GM18907 (cell line): ENCODE data around the gene ADAD2.

ENCODE experiments used
- ATAC-seq: cut with Tn5 transposase; IDR thresholded peaks from one replicate; pipeline ENCODE4 v1.9.1; 2021; ENCODE audit warnings: mild to moderate bottlenecking, moderate library complexity; ENCODE audit not compliant: unreplicated experiment

The ADAD2 gene

GRCh38 chr16:84190731-84191388 lies at the start of gene ADAD2:
Gene ADAD2, plus strand, starts transcription at chr16:84191157. Its CDS starts 74 bp downstream, at chr16:84191231.
- no peak for ATAC-seq

- no peak for ATAC-seq
Observed at GRCh38 chr16:84143081-84143480, 47.9 kb upstream of the ADAD2 start.

DNA sequence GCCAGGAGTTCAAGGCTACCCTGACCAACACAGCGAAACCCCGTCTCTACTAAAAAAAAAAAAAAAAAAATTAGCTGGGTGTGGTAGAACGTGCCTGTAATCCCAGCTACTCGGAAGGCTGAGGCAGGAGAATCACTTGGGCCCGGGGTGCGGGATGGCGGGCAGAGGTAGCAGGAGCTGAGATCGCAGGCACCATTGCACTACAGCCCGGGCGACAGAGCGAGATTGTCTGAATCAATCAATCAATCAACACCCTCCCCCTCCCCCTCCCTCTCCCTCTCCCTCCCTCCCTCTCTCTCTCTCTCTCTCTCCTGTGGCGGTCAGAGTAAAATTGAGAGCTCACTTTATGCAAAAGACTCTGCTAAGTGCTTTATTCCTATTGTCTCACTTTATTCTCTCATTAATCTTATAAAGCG lies 47.2 kb upstream of the ADAD2 start:
- no peak for ATAC-seq

- ATAC-seq: peak; percentile 12
Observed at GRCh38 chr16:84144209-84144858, 46.6 kb upstream of the ADAD2 start.

DNA sequence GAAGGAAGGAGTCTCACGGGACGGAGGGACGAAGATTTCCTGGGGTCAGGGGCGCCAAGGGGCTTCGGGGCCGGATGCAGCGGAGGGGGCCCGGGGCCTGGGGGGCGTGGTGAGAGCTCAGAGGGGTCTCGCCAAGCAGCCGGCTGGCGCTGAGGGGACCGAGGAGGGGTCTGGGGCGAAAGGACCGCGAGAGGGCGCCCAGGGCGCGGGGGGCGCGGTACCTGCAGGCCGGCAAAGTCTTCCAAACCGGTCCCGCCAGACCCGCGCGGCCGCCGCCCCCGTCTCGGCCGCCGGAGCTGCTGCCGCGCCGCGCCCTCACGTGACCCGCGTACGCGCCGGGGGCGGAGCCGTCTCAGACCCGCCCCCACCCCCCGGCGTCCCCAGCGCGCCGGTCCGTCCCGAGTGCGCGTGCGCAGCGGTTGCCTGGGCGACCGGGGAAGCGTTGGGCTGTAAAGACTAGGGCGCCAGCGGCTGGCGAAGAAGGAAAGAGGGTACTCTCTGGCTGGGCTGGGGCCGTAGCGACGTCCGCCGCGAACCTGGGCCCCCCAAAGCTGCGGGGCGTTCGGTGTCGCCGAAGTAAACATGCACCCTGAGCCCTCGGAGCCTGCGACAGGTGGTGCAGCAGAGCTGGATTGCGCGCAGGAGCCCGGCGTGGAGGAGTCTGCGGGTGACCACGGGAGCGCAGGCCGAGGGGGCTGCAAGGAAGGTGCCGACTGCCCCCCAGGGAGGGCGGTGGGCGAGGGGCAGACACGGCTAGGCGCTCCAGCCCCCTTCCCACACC lies 45.9 kb upstream of the ADAD2 start, which contains the start of the genes DNAAF1 and HSDL1:
TSS of gene DNAAF1 (plus strand) at position 450 of the 781 bp plus-strand sequence. CDS start at position 583, 133 bp downstream.
TSS of gene HSDL1 (minus strand) at position 319 of the 781 bp plus-strand sequence. CDS start 13,856 bp downstream, outside the sequence.
- ATAC-seq: peak; percentile 92

DNA sequence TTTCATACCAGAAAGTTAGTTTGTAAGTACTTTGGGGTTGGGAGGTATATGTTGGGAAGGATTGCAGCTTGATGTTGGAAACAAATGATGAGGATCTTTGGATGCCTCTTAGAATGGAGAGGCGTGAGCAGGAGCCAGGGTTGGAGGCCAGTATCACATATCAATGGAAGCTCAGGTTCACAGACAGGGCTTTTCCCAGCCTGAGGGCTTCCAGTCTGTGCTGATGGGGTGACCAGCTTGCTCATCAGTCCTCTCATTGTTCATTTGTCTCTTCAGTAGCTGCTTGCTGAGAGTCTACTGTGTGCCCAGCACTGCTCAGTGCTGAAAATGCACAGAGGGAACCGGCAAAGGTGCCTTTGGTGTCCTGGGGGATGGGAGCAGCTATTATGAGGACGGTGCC lies 40.0 kb upstream of the ADAD2 start:
- ATAC-seq: no peak

DNA sequence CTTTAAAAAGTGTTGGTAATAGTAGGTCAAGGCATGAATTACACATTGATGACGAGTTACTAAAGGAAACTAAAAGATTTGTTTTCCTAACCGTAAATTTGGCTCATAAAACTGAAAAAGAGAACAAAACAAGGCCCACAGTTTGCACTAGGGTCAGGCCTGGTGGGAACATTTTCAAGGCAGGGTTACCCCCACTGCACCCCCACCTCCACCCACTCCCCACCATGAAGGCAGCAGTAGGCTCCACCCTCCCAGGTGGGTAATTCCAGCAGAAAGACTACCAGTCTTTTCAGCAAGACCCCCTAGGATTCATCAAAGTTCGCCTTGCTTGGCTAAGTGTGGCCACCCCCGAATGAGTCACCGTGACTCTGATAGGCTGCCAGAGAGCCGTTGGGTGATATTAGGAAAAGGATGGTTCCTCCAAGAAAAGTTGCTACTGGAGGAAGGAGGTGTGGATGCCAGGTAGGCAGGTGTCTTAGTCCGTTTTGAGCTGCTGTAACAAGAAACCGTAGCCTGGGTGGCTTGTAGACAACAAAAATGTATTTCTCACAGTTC lies 37.2 kb upstream of the ADAD2 start:
- ATAC-seq: no peak

GRCh38 chr16:84155226-84155625 lies 35.7 kb upstream of the ADAD2 start:
- ATAC-seq: no peak

DNA sequence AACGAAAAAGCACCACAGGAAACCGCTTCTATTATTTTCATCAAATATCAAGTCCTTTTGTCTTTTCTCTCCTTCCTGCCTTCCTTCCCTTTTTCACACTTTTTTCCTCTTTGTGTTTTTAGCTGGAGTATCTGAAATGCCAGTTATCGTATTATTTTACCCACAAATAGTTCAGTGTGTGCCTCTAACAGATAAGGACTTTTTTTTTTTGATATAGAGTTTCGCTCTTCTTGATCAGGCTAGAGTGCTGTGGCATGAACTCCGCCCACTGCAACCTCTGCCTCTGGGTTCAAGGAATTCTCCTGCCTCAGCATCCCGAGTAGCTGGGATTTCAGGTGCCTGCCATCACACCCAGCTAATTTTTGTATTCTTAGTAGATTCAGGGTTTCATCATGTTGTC lies 35.2 kb upstream of the ADAD2 start:
- ATAC-seq: no peak

GRCh38 chr16:84156342-84156784 lies 34.6 kb upstream of the ADAD2 start:
- no peak for ATAC-seq

- no peak for ATAC-seq
Observed at GRCh38 chr16:84159007-84159406, 31.9 kb upstream of the ADAD2 start.

DNA sequence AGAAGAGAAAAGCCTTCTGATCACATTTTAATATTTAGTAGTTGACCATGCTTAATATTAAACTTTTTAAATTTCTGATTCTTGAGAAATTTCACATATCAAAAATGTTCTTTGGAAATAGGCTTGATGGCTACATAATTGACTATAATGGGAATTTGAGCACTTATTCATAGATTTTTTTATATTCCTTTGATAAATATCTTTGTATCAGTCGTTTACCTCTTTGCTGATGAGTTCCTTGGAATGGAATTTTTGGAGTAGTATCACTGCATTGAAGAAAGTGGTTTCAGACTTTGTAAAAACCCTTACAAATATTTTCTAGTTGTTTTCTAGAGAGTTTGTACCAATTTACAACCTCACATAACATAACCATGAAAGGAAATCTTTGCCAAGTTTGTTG lies 31.2 kb upstream of the ADAD2 start:
- ATAC-seq: no peak

DNA sequence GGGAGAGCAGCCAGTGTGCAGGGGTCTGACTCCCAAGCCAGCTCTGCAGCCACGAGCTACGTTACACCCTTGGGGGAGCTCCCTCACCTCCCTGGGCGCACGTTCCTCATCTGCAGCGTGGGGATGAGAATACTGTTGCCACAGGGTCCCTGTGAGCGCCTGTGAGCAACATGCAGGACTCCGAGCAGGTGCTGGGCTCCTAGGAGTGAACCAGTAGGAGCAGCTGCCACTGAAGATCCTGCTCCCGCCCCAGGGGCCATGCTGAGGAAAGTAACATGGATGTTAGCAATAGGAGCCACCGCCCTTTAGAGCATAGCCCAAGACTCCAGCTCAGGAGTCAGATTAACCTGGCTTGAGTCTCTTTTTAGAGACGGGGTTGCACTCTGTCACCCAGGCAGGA lies 29.9 kb upstream of the ADAD2 start:
- ATAC-seq: no peak

- no peak for ATAC-seq
Observed at GRCh38 chr16:84161801-84162200, 29.2 kb upstream of the ADAD2 start.

- no peak for ATAC-seq
Observed at GRCh38 chr16:84165746-84166145, 25.2 kb upstream of the ADAD2 start.

DNA sequence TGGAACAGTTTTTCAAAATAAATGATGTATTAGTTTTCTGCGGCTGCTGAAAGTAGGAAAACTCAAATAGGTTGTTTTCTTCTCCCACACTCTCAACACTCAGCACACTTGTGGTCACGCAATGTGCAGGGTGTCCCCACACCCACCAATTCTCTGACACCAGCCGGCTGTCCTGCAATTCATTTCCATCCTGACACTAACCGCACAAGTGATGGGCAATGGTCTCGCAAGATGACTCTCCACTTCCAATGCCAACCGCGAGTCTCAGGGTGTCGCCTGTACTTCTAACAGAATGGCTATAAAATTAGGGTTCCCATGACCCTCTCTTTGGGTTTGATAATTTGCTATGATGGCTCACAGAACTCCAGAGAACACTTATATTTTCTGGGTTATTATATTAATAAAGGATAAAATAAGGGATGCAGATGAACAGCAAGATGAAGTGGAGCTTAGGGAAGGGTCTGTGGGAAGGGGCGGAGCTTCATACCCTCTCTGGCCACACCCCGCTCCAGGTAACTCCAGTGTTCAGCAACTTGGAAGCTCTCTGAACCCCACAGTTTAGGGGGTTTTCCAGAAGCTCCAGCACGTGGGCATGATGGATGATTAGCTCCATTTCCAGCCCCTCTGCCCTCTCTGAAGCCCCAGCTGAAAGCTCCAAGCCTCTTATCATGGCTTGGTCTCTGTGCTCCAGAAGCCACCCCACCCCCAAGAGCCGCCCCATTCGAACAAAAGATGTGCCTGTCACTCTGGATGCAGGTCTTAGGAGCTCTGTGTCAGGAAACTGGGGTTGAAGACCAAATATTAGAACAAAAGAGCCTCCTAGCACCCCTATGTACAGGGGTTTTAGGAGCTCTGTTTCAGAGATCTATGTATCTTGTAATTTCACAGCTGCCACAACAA lies 23.9 kb upstream of the ADAD2 start:
- ATAC-seq: no peak

DNA sequence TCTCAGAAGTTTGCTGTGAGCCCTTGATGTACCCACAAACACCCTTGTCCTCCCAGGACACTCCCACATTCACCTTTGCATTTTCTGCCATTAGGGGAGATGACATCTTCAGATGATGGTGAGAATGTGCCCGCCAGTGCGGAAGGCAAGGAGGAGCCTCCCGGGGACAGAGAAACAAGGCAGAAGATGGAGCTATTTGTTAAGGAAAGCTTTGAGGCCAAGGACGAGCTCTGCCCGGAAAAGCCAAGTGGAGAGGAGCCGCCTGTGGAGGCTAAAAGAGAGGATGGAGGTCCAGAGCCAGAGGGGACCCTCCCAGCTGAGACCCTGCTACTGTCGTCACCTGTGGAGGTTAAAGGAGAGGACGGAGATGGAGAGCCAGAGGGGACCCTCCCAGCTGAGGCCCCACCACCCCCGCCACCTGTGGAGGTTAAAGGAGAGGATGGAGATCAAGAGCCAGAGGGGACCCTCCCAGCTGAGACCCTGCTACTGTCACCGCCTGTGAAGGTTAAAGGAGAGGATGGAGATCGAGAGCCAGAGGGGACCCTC lies 21.1 kb upstream of the ADAD2 start:
- no peak for ATAC-seq

- no peak for ATAC-seq
Observed at GRCh38 chr16:84174396-84174795, 16.6 kb upstream of the ADAD2 start.

- no peak for ATAC-seq
Observed at GRCh38 chr16:84175350-84176081, 15.4 kb upstream of the ADAD2 start.
